ENCODE data around the gene NFE2L1. TPM values are rescaled to one million over a fixed set of nuclear protein-coding genes. Genes with fewer than 3 reads are reported as not detected.
"Not testable (repeated sequence)": the region's sequence is repeated elsewhere in the genome, so short reads cannot be mapped to it uniquely, and the experiment has no call there.

The NFE2L1 gene
- total RNA-seq, 2 donors from 2014 or later, result 527 to 675 TPM

- ATAC-seq (no peak), DNase-seq (no peak)
- intact Hi-C loops (cut with DNase I), result loop anchor here in 1 of 2 donors (10.0 kb wide), 1 partner anchor 593 kb away; the partner anchor contains the start of genes HOXB7 and HOXB8
Measured at GRCh38 chr17:48021934-48022333, 26.2 kb upstream of the NFE2L1 start.

GRCh38 chr17:48022901-48023300 is 25.3 kb upstream of the NFE2L1 start:
- intact Hi-C loops (cut with DNase I), result loop anchor here in 1 of 2 donors (10.0 kb wide), 1 partner anchor 592 kb away; the partner anchor contains the start of genes HOXB7 and HOXB8
- DNase-seq (no peak), ATAC-seq (no peak)

- intact Hi-C loops (cut with DNase I), result loop anchor here in 1 of 2 donors (10.0 kb wide), 1 partner anchor 591 kb away; the partner anchor contains the start of genes HOXB7 and HOXB8
- peak; percentile 64 to 68 for ATAC-seq
- DNase-seq, result peak; percentile 88
Measured at GRCh38 chr17:48023400-48024148, 24.6 kb upstream of the NFE2L1 start.

GRCh38 chr17:48024149-48025039 is 23.8 kb upstream of the NFE2L1 start:
- DNase-seq (peak; percentile 65), ATAC-seq (peak; percentile 11 to 12)
- intact Hi-C loops (cut with DNase I), result loop anchor here (1.0 to 10.0 kb wide), 4 partner anchors 107 to 593 kb away; partner anchors contain the start of genes HOXB8 (in 2 of the 2) and HOXB7 (in 1 of the 2)

GRCh38 chr17:48025040-48025903 is 22.9 kb upstream of the NFE2L1 start:
- peak; percentile 99 for DNase-seq
- intact Hi-C loops (cut with DNase I), result loop anchor here (1.0 to 10.0 kb wide), 4 partner anchors 106 to 592 kb away; partner anchors contain the start of genes HOXB8 (in 2 of the 2) and HOXB7 (in 1 of the 2)
- ATAC-seq, result peak; percentile 86 to 89

- ATAC-seq (no peak), DNase-seq (no peak)
- intact Hi-C loops (cut with DNase I), result loop anchor here (1.0 to 10.0 kb wide), 6 partner anchors 48 to 591 kb away; partner anchors contain the start of genes HOXB8 (in 2 of the 2) and HOXB7 (in 1 of the 2)
Measured at GRCh38 chr17:48025904-48026501, 22.2 kb upstream of the NFE2L1 start.

GRCh38 chr17:48026502-48027321 is 21.4 kb upstream of the NFE2L1 start:
- intact Hi-C loops (cut with DNase I), result loop anchor here (1.0 to 10.0 kb wide), 5 partner anchors 48 to 591 kb away; partner anchors contain the start of genes HOXB8 (in 2 of the 2) and HOXB7 (in 1 of the 2)
- ATAC-seq, result peak; percentile 41 to 42
- DNase-seq, result peak; percentile 90

- intact Hi-C loops (cut with DNase I), result loop anchor here (2.0 to 10.0 kb wide), 4 partner anchors 47 to 590 kb away; partner anchors contain the start of genes HOXB8 (in 2 of the 2) and HOXB7 (in 1 of the 2)
Measured at GRCh38 chr17:48027322-48027981, 20.7 kb upstream of the NFE2L1 start.

GRCh38 chr17:48028736-48029135 is 19.4 kb upstream of the NFE2L1 start:
- DNase-seq, result peak; percentile 6
- intact Hi-C loops (cut with DNase I), result loop anchor here (5.0 to 10.0 kb wide), 3 partner anchors 104 to 589 kb away; partner anchors contain the start of genes HOXB8 (in 2 of the 2) and HOXB7 (in 1 of the 2)
- no peak for ATAC-seq

More at GRCh38 chr17:48027322-48027981, 20.7 kb upstream of the NFE2L1 start:
- DNase-seq (no peak), ATAC-seq (no peak)

GRCh38 chr17:48030531-48030930 is 17.6 kb upstream of the NFE2L1 start:
- ATAC-seq, result no peak
- peak; percentile 46 for DNase-seq
- intact Hi-C loops (cut with DNase I), result no loop called here

GRCh38 chr17:48031966-48032365 is 16.2 kb upstream of the NFE2L1 start:
- intact Hi-C loops (cut with DNase I), result no loop called here
- peak; percentile 2 for DNase-seq
- no peak for ATAC-seq

- peak; percentile 6 for DNase-seq
- ATAC-seq; intact Hi-C loops (cut with DNase I): not testable (repeated sequence)
Measured at GRCh38 chr17:48034734-48035133, 13.4 kb upstream of the NFE2L1 start.

GRCh38 chr17:48036693-48037035 is 11.5 kb upstream of the NFE2L1 start:
- intact Hi-C loops (cut with DNase I), result no loop called here
- no peak for DNase-seq
- ATAC-seq, result peak in 1 of 2 donors; percentile 13

- intact Hi-C loops (cut with DNase I), result no loop called here
- DNase-seq, result peak; percentile 75
- peak; percentile 88 to 89 for ATAC-seq
Measured at GRCh38 chr17:48037036-48037837, 10.9 kb upstream of the NFE2L1 start, which contains the start of gene COPZ2. Gene COPZ2 (minus strand): TSS chr17:48037797. CDS start chr17:48037777, 20 bp downstream.

GRCh38 chr17:48037838-48038323 is 10.3 kb upstream of the NFE2L1 start:
- ATAC-seq (peak in 1 of 2 donors; percentile 21), DNase-seq (peak; percentile 17)
- intact Hi-C loops (cut with DNase I), result no loop called here

All from left cardiac atrium (tissue), 4 donors.